Thoracic aorta (tissue), 2 donors: ENCODE measurements around the gene F12. TPM values are rescaled to one million over a fixed set of nuclear protein-coding genes. Genes with fewer than 3 reads are reported as not detected.

ENCODE experiments used
- ATAC-seq: fragments of 150-250 bp; one replicate; pipeline ENCODE4 v1.8.0; 2017; ENCODE audit warnings: low read depth; ENCODE audit not compliant: insufficient number of reproducible peaks, low FRiP score
- DNase-seq: peaks from one replicate; pipeline ENCODE4 v3.0.0-alpha.2; 2020; ENCODE audit warnings: low spot score
- H3K27ac ChIP-seq, 2 donors: fragments of 200-600 bp; sonication (generic); 1 replicate in 1 of 2; 2 replicates in 1 of 2; pipeline ENCODE4 v1.5.1; 2016; ENCODE audit warnings: mild to moderate bottlenecking in 2 of 2, moderate library complexity in 2 of 2
- H3K27me3 ChIP-seq: fragments of 200-600 bp; sonication (generic); replicated peaks from 2 replicates; pipeline ENCODE4 v1.6.0; 2016; ENCODE audit warnings: mild to moderate bottlenecking; ENCODE audit not compliant: insufficient read depth
- H3K36me3 ChIP-seq: fragments of 200-600 bp; sonication (generic); one replicate; pipeline ENCODE4 v1.5.1; 2016
- H3K4me1 ChIP-seq, 2 donors: fragments of 200-600 bp; sonication (generic); 1 replicate in 1 of 2; 2 replicates in 1 of 2; pipeline versions ENCODE4 v1.5.1 to v1.6.0; 2016; ENCODE audit warnings: low read depth in 2 of 2, mild to moderate bottlenecking in 1 of 2; ENCODE audit not compliant: control insufficient read depth in 1 of 2
- H3K4me3 ChIP-seq: fragments of 200-600 bp; sonication (generic); 2 replicates; pipeline ENCODE4 v1.5.1; 2016; ENCODE audit warnings: mild to moderate bottlenecking
- H3K9me3 ChIP-seq: fragments of 200-600 bp; sonication (generic); 2 replicates; pipeline ENCODE4 v1.5.1; 2016
- total RNA-seq, 2 donors: library from RNA; depleted of rRNA; stranded (reverse); fragments of >200 nt; gene quantifications; one replicate each; pipeline versions ENCODE4 v1.1.0 to v1.2.3, GENCODE V29; 2016
- TF ChIP-seq, protein P1 (sequence below): fragments of 200-600 bp; sonication (generic); IDR thresholded peaks from one replicate; pipeline ENCODE4 v1.5.1; 2019; ENCODE audit warnings: antibody characterized with exemption

Gene F12
- total RNA-seq, 2 donors from 2014 or later, result not detected

DNA sequence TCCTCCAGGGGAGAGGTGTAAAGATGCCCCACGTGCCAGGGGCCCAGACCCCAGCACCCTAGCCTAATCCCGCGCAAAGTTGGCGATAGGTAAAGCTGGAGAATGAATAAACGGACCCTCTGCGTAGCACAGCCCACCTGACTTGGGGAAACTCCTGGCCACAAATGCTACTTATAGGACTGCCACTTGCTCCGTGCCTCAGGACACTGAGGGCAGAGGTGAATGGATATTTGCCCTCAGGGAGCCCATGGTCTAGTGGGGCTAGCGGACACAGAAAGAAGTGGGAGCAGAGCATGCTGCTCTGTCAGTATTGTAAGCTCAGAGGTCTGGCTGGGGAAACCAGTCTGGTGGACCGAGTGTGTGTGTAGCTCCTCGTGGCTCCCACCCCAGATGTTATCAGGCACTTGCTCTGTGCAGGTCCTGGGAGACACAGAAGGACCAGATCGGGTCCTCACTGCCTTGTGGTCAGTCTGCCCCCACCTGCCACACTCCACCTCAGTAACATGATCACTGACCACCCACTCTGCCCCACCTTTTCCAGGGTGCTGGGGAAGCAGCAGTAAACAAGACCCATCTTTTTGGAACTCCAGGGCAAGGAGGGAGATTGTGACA, 18.0 kb upstream of the F12 start:
- no peaks in the 10 kb centered on the region for H3K9me3 ChIP-seq
- H3K27me3 ChIP-seq, result no peaks in the 10 kb centered on the region
- DNase-seq (no peak), ATAC-seq (no peak)
- H3K4me3 ChIP-seq, result peak overlapping the region; percentile 95
- peak overlapping the region; percentile 62 to 69 for H3K27ac ChIP-seq
- H3K4me1 ChIP-seq, result peaks cover 15 to 42% of the 10 kb centered on the region in 2 donors
- peaks cover 3% of the 10 kb centered on the region for H3K36me3 ChIP-seq
- TF ChIP-seq, protein P1, sequence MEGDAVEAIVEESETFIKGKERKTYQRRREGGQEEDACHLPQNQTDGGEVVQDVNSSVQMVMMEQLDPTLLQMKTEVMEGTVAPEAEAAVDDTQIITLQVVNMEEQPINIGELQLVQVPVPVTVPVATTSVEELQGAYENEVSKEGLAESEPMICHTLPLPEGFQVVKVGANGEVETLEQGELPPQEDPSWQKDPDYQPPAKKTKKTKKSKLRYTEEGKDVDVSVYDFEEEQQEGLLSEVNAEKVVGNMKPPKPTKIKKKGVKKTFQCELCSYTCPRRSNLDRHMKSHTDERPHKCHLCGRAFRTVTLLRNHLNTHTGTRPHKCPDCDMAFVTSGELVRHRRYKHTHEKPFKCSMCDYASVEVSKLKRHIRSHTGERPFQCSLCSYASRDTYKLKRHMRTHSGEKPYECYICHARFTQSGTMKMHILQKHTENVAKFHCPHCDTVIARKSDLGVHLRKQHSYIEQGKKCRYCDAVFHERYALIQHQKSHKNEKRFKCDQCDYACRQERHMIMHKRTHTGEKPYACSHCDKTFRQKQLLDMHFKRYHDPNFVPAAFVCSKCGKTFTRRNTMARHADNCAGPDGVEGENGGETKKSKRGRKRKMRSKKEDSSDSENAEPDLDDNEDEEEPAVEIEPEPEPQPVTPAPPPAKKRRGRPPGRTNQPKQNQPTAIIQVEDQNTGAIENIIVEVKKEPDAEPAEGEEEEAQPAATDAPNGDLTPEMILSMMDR, result no peak

DNA sequence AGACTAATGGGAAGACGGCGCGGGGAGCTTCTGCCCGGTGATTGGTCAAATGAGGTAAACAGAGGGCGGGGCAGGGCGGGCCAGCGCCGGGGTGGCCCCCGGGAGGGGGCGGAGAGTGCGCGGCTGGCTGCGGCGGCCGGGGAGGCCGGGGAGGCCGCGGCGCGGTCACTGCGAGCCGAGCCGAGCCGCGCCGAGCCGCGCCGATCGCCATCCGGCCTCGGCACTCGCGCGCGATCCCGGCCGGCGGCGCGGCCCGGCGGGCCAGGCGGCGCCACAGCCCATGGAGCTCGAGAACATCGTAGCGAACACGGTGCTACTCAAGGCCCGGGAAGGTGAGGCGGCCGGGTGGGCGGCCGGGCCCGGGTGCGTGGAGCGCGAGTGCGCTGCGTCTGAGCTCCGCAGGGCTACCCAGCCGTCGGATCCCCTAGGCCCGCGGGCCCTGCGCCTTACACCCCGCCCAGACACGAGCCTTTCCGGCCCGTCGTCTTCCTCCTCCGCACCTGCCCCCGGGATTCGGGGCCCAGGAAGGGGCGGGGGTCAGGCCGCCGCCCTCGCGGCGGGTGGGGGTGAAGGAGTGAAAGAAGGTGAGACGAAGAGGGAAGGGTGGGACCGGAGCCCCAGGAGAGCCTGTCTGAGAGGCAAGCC, 17.3 kb upstream of the F12 start, which contains the start of gene GRK6:
Gene GRK6 (plus strand): TSS at position 111 of the 645 bp plus-strand sequence. CDS start 170 bp downstream, at position 281.
- peak within 1 kb of the TSS; percentile 87 to 93 for H3K27ac ChIP-seq
- H3K9me3 ChIP-seq, result no peaks in the 10 kb centered on the region
- DNase-seq (no peak), ATAC-seq (peak; percentile 12)
- H3K36me3 ChIP-seq, result peaks cover 3% of the 10 kb centered on the region
- H3K27me3 ChIP-seq, result no peaks in the 10 kb centered on the region
- TF ChIP-seq, protein P1, result no peak
- peak within 1 kb of the TSS; percentile 95 for H3K4me3 ChIP-seq
- H3K4me1 ChIP-seq, result peaks cover 15 to 35% of the 10 kb centered on the region in 2 donors

DNA sequence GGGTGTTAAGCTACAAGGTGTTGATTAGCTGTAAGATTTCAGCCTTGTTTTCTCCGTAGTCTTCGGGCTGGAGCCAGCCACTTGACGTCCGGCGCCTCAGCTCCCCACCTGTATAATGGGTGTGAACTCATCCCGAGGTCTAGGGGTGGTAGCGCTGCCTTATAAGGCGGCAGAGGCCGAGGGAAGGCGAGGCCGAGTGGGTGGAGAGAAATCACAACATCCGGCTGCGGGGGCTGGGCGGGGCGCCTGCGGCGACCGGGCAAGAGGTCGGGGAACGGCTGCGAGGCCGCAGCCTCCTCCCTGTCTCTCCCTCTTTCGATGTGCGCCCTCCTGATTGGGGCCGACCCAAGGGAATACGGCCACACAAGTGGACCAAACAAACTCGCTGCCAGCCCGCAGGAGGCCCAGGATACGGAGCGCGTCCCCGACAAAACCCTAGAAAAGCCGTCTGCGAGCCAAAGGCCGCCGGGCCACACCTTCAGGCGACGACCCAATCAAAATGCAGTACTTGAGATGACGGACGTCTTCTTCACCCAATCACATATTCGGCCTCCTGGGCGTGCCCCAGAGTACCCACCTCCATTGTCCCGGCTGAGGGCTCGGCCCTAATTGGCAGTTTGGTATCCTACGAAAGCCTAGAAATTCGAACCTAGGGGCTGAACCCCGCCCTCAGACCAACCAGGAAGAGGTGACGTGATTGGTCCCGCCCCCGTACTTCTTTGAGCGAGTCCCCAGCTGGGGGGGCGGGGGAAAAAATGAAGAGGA, 16.6 kb upstream of the F12 start:
- ATAC-seq (peak; percentile 96), DNase-seq (peak; percentile 100)
- Histone ChIP-seq H3K36me3 (peaks cover 3% of the 10 kb centered on the region), H3K4me1 (peaks cover 15 to 31% of the 10 kb centered on the region in 2 donors), H3K9me3 (no peaks in the 10 kb centered on the region), H3K27me3 (no peaks in the 10 kb centered on the region), H3K27ac (peak overlapping the region; percentile 87 to 93), H3K4me3 (peak overlapping the region; percentile 75)
- TF ChIP-seq, protein P1, result no peak

DNA sequence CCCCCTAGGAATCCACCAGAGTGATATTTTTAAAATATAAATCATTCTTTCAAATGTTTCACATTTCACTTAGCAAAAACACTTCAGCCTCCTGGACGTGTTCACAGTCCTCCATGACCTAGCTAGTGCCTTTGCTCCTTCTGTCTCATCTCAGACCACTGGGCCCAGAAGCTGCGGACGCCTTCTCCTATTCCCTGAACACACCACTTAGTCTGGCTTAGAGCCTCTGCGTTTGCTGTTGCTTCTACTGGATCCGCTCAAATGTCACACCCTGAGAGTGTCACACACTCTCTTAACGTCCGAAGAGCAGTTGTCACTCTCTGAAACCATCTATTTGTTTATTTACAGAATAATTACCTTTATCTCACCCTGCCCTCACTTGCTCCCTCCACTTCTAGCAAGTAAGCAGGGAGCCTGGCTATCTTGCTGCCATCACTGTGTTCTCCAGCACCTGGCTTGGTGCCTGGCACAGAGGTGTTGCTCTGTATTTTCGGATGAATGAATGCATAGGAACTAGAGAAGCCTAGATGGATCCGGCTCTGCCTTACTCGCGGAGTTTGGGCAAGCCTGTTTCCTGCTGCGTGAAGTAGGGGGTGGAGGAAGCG, 15.9 kb upstream of the F12 start:
- Histone ChIP-seq H3K27ac (peak overlapping the region; percentile 87 to 93), H3K36me3 (peaks cover under 1% of the 10 kb centered on the region), H3K4me3 (peak overlapping the region; percentile 75), H3K27me3 (no peaks in the 10 kb centered on the region), H3K9me3 (no peaks in the 10 kb centered on the region), H3K4me1 (peaks cover 15 to 31% of the 10 kb centered on the region in 2 donors)
- ATAC-seq (no peak), DNase-seq (no peak)
- TF ChIP-seq, protein P1, result no peak

DNA sequence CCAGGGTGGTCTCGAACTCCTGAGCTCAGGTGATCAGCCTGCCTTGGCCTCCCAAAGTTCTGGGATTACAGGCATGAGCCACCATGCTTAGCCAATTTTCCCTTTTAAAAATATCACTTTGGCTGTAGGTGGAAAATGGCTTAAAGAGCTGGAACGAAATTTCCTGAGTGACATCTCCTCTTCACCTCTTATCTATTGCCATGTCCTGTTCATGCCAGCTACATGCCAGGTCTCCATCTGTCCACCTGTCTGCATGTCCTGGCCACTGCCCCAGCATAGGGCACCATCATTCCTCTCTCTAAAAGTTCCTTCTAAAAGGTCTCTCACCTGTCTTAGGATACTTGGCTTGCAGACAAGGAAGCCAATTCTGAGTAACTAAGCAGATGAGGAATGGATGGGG, 14.3 kb upstream of the F12 start:
- Histone ChIP-seq H3K27ac (no peak overlapping the region), H3K36me3 (no peaks in the 10 kb centered on the region), H3K27me3 (no peaks in the 10 kb centered on the region), H3K4me1 (peaks cover 15 to 26% of the 10 kb centered on the region in 2 donors), H3K9me3 (no peaks in the 10 kb centered on the region), H3K4me3 (no peak overlapping the region)
- no peak for DNase-seq
- TF ChIP-seq, protein P1, result no peak
- no peak for ATAC-seq
